ENCODE results near the gene P3R3URF.
A peak's percentile ranks its signal among the peaks of the same experiment; 100 is the strongest.

The P3R3URF gene

DNA sequence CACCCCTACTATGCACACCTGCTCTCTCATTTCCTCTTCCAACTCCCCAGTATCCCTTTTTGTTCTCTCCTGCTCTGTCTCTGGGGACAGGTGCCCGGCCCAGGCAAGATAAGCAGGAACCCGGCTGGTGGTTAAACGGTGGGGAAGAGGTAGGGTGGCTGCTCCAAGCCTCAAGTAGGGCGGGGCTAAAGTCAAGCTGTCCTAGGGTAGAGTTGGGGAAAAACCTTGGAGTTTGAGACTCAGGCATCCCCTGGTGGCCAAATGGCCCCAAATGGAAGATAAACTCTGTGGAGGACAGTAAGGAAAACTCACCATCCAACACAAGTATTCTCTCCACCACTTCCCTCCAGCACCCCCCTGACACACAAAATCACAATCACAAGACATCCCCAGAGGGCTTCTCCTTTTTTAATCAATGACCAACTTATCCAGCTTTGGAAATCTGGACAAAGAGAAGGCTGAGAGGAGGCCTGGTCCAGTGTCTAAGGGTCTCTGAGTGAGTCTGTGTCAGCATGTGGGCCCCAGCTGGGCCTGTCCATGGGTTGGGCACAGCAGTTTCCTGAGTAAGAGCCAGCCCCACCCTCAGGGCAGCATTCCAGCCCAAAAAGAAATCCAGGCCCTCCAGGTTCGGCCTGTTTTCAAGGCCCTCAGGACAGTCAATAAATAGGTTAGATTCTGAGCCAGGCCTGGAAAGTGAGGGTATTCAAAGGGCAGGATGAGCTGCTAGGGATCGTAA, 12.2 kb upstream of the P3R3URF start:
- H3K4me3 ChIP-seq (replicated peaks; ENCODE audit: low read depth, low read length), result no peak overlapping the region
- TF ChIP-seq, protein P1, sequence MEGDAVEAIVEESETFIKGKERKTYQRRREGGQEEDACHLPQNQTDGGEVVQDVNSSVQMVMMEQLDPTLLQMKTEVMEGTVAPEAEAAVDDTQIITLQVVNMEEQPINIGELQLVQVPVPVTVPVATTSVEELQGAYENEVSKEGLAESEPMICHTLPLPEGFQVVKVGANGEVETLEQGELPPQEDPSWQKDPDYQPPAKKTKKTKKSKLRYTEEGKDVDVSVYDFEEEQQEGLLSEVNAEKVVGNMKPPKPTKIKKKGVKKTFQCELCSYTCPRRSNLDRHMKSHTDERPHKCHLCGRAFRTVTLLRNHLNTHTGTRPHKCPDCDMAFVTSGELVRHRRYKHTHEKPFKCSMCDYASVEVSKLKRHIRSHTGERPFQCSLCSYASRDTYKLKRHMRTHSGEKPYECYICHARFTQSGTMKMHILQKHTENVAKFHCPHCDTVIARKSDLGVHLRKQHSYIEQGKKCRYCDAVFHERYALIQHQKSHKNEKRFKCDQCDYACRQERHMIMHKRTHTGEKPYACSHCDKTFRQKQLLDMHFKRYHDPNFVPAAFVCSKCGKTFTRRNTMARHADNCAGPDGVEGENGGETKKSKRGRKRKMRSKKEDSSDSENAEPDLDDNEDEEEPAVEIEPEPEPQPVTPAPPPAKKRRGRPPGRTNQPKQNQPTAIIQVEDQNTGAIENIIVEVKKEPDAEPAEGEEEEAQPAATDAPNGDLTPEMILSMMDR (IDR thresholded peaks at IDR 0.05; ENCODE audit: low read depth, low read length, missing control alignments), result peak; percentile 33
- DNase-seq (ENCODE audit: extremely low read depth, low read depth), result no peak

DNA sequence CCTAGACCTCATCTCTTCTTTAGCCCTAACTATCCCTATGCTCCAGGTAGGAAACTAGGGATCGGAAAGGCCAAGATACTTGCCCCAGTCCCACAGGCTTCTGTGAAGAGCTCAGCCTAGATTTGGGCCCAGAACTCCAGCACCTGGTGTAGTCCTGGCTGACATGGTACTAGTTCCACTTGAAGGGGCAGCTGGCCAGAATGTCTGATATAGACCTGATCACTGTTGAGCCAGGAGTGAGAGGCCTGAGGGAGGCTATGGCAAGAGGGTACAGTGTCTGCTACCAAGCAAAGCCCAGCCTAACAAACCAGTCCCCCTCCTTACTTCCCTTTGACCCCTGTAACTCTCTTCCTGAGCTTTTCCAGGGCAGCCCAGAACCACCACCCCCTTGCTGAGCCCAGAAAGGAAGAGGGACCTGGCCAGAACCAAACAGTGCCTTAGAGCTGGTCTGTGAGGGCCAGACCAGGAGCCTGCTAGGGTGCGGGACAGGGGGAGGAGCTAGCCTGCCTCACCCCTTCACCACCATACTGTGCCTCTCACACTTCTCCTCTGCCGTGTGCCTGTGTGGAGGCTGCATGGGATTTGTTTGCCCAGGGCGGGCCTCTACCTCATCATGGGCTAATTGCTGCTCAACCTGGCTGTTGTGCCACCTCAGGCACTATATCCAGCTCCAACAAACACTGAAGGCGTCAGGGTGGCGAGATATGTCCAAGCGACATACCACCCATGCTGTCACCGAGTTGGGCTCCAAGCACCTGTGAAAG, 11.0 kb upstream of the P3R3URF start:
- no peak overlapping the region for H3K4me3 ChIP-seq (replicated peaks; ENCODE audit: low read depth, low read length)
- no peak for DNase-seq (ENCODE audit: extremely low read depth, low read depth)
- TF ChIP-seq, protein P1 (IDR thresholded peaks at IDR 0.05; ENCODE audit: low read depth, low read length, missing control alignments), result no peak

DNA sequence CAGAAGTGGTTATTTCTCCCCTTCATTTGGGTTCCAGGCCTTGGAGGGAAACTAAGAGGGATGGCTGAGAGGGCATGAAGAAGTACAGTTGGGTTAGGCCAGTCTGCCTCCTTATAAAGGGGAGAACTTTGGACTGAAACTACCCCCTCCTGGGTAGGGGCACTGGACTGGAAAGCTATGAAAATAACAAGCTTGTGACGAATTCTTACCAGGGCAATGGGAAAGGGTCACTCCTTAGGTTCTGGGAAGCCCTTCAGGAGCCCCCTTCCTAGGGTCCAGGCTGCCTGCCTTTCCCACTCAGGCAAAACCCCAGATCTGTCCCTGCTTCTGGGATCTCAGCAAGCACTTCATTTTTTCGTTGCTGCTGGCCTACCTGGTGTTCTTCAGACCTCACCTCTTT, 9.8 kb upstream of the P3R3URF start:
- no peak for DNase-seq (ENCODE audit: extremely low read depth, low read depth)
- TF ChIP-seq, protein P1 (IDR thresholded peaks at IDR 0.05; ENCODE audit: low read depth, low read length, missing control alignments), result no peak
- no peak overlapping the region for H3K4me3 ChIP-seq (replicated peaks; ENCODE audit: low read depth, low read length)

DNA sequence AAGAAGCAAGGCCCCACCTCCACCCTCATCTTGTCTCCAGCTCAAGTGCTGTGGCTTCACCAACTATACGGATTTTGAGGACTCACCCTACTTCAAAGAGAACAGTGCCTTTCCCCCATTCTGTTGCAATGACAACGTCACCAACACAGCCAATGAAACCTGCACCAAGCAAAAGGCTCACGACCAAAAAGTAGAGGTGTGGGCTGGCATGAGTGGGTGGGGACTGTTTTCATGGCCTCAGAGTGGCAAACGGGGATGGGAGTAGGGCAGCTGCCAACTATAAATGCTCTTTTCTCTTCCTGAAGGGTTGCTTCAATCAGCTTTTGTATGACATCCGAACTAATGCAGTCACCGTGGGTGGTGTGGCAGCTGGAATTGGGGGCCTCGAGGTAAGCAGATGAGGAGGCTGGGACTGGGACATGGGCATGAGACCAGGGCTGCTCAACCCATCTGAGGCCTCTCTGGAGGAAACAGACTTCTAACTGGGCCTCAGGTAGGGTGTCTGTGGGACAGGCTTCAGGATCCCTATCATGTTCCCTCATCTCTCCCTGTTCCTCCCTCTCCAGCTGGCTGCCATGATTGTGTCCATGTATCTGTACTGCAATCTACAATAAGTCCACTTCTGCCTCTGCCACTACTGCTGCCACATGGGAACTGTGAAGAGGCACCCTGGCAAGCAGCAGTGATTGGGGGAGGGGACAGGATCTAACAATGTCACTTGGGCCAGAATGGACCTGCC, 8.8 kb upstream of the P3R3URF start:
- DNase-seq (ENCODE audit: extremely low read depth, low read depth), result no peak
- TF ChIP-seq, protein P1 (IDR thresholded peaks at IDR 0.05; ENCODE audit: low read depth, low read length, missing control alignments), result no peak
- no peak overlapping the region for H3K4me3 ChIP-seq (replicated peaks; ENCODE audit: low read depth, low read length)

DNA sequence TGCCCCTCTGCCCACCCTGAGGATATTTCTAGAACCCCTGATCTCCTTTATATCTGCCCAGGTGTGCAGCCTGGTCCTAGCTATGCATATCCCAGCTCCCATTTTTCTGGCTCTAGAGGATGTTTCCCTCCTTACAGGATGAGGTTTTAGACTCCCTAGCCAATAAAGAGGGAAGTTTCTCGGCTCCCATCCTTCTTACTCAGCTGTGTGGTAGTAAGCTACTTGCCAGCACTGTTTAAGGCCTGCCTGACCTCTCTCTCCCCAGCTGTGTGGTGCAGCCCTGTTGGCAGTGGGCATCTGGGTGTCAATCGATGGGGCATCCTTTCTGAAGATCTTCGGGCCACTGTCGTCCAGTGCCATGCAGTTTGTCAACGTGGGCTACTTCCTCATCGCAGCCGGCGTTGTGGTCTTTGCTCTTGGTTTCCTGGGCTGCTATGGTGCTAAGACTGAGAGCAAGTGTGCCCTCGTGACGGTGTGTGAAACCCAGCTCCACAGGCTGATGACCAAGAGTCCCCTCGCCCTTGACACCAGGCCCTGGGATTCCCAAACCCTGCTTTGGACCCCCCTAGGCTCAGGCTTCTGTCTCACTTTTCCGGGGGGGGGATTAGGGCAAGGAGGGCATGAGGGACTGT, 7.8 kb upstream of the P3R3URF start:
- no peak overlapping the region for H3K4me3 ChIP-seq (replicated peaks; ENCODE audit: low read depth, low read length)
- no peak for DNase-seq (ENCODE audit: extremely low read depth, low read depth)
- TF ChIP-seq, protein P1 (IDR thresholded peaks at IDR 0.05; ENCODE audit: low read depth, low read length, missing control alignments), result no peak

DNA sequence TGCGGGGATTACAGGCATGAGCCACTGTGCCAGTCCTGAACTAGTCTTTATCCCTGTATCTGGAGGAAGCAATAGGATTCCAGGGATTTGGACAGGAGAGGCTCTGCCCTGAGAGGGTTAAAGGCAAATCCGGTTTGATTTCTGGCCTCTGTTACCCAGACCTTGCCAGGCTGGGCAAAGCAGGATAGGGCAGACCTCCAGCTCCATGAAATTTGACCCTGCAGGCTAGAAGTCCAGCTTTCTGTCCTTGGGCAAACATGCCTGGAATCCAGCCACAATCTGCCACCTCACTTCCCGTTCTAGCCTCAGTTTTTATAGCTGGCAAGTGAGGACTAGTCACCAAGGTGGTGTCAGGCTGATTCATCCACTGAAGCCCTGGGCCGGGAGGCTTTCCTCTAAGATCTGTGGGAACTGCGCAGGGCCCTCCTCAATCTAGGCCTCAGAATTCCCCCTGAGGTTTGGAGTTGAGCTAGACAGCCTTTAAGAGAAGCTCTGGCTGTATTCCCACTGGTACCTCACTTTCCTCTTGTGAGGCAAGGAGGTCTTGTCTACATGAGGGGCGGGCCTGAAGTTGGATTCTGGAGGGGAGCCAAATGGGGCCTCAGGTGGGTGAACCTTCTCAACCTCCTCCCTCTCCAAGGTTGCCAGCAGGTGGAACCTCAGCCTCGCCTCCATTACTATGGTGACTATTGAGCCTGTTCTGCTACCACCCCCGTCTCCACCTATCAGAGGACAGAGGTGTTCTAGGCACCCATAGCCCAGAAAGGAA, 7.0 kb upstream of the P3R3URF start:
- TF ChIP-seq, protein P1 (IDR thresholded peaks at IDR 0.05; ENCODE audit: low read depth, low read length, missing control alignments), result no peak

More for the DNA sequence above, 7.0 kb upstream of the P3R3URF start:
- DNase-seq (ENCODE audit: extremely low read depth, low read depth), result peak; percentile 93
- H3K4me3 ChIP-seq (replicated peaks; ENCODE audit: low read depth, low read length), result no peak overlapping the region
